HG03159 (cell line): ENCODE data around the gene E4F1.
A peak's percentile ranks its signal among the peaks of the same experiment; 100 is the strongest.
"Not testable (repeated sequence)": the region's sequence is repeated elsewhere in the genome, so short reads cannot be mapped to it uniquely, and the experiment has no call there.

ENCODE experiments used
- ATAC-seq: cut with Tn5 transposase; IDR thresholded peaks from one replicate; pipeline ENCODE4 v1.9.1; 2021; ENCODE audit warnings: mild to moderate bottlenecking, moderate library complexity; ENCODE audit not compliant: unreplicated experiment

E4F1 gene

DNA sequence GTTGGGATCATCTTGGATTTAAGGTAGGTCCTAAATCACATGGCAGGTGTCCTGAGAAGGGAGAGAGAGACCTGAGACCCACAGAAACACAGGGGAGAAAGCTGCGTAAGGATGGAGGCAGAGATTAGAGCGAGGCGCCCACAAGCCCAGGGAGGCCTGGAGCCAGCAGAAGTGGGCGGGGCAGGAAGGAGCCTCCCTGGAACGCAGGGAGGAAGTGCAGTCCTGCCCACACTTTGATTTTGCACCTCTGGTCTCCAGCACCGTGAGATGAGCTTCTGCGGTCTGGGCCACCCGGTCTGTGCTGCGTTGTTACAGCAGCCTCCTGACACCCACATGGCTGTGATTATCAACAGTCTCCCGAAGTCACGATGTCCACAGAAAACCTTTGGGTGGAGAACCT lies 19.2 kb downstream of the E4F1 start:
- no peak for ATAC-seq

GRCh38 chr16:2243031-2243528 lies 19.7 kb downstream of the E4F1 start:
- no peak for ATAC-seq

DNA sequence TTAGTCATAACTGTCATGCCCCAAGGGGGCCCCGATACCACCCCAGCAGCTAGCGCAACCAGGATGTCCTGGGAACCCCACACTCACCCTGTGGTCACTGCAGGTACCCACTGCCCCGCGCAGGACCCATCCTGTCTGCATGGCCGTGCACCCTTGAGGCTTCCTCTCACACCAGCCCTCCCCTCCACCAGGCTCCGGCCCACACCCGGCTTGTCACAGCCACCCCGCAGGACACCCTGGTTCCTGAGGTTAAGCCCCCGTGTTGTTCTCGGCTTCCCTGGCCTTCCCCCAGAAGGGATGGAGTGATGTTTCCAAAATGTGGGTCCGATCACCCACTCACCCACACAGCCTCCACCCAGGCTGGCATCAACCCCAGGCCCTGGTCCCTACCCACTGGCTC lies 20.4 kb downstream of the E4F1 start:
- no peak for ATAC-seq

GRCh38 chr16:2244301-2244700 lies 20.9 kb downstream of the E4F1 start:
- no peak for ATAC-seq

DNA sequence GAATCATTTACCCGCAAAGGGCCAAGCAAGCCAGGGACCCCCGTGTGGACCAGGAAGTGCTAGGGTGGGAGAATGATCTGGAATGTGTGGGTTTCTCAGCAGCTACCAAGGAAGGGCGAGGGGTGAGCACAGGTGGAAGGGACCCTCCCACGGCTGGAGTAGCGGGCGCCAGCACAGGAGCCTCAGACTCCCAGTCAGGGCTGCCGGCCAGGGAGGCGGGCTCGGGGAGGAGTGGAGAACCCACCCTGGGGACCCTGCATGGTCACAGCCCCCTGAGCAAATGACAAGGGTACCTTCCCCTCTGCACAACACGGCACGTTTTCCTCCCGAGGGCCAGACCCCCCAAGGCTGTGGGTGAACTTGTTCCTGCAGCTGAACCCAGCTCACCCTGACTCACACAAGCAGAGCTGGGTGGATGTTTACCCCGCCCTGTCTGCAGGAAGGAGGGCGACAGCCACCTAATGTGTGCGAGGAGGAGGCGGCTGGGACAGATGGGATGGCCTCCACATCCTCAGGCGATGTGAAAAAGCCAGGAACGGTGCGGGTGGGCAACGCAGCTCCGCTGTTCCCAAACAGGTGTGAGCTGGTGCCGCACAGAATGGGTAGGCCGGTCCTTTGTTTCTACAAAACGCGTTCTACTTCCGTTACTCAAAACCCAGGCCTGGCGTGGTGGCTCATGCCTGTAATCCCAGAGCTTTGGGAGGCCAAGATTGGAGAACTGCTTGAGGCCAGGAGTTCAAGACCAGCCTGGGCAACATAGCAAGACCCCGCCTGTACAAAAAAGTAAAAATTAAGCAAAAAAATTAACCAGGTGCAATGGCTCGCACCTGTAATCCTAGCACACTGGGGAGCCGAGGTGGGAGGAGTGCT lies 21.8 kb downstream of the E4F1 start:
- no peak for ATAC-seq

GRCh38 chr16:2246301-2246885 lies 23.0 kb downstream of the E4F1 start:
- no peak for ATAC-seq

DNA sequence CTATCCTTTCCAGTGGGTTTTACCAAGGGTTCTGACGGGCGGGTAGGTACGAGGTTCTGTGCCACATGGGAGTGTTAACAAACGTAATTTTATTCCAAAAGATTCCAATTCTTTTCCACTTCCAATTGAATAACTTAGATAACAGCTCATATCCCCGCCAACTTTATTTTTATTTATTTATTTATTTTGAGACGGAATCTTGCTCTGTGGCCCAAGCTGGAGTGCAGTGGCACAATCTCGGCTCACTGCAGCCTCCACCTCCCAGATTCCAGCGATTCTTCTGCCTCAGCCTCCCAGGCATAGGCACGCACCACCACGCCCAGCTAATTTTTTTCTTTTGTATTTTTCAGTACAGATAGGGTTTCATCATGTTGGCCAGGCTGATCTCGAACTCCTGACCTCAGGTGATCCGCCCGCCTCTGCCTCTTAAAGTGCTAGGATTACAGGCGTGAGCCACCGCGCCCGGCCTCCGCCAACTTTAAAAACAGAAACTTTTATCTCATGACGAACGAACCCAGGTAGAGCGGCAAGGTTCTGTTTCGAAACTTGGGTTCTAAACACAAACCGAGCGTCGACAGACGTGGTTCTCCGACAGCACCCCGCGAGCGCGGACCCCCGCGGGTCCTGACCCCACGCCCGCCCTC lies 27.4 kb downstream of the E4F1 start:
- ATAC-seq: no peak

- peak; percentile 80 for ATAC-seq
Observed at GRCh38 chr16:2251296-2252111, 28.1 kb downstream of the E4F1 start, which contains the start of gene ECI1. Gene ECI1 (minus strand): TSS chr16:2251587. CDS start chr16:2251566, 21 bp downstream.

DNA sequence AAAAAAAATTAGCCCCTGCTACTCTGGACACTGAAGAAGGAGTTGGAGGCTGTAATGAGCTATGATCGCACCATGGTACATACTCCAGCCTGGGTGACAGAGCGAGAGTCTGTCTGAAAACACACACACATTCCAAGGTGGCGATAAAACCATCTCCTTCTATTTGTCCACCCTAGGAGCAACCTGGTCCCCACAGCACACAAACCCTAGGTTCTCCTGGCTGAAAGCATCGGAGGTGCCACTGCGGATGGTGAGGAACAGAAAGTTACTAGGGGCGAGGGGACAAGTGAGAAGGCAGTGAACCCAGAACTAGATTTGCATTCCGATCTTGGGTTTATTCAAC lies 29.4 kb downstream of the E4F1 start:
- ATAC-seq: no peak

- no peak for ATAC-seq
Observed at GRCh38 chr16:2253293-2253692, 29.9 kb downstream of the E4F1 start.

- no peak for ATAC-seq
Observed at GRCh38 chr16:2256531-2257140, 33.2 kb downstream of the E4F1 start.

DNA sequence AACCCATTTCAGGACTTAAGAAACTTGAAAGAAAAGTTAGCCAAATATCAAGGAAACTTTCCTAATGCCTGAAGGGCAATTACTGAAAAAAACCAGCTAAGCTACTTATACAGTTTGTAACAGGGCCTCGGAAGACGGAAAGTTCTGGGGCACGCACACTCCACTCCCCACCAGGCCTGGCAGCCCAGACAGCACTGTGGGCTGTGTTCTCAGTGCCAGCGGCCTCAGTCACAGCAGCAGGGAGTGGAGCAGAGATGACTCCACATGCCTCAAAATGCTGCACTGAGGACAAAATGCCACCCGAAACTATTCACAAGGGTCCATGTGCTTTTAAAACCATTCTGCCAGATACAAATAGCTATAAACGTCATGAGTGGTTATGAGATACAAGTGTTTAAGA lies 34.3 kb downstream of the E4F1 start:
- no peak for ATAC-seq

DNA sequence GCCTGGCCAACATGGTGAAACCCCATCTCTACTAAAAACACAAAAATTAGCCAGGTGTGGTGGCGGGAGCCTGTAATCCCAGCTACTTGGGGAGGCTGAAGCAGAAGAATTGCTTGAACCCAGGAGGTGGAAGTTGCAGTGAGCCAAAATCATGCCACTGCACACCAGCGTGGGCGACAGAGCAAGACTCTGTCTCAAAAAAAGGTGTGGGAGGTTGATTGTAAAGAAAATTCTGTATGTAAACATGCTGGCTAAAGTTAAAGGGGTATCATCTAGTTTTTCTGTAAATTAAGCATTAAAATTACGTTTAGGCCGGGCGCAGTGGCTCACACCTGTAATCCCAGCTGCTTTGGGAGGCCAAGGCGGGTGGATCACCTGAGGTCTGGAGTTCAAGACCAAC lies 35.1 kb downstream of the E4F1 start:
- not testable (repeated sequence) for ATAC-seq

- ATAC-seq: no peak
Observed at GRCh38 chr16:2260250-2260649, 36.9 kb downstream of the E4F1 start.

DNA sequence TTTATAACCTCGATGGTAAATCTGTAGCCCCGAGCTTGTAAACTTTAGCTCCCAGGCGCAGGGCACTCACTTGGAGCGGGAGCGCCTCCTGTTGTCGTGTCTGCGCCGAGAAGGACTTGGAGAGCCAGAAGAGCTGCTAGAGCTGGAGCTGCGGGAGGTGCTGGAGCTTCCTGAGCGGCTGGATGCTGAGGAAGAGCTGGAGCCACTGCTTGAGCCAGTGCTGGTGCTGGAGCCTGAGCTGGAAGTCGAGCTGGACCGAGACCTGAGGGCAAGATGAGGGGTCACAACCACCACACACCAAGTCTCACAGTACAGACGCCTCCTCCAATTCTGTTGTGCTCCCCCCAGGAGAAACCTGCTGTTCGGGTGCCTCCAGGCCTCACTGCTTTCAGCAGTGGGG lies 39.6 kb downstream of the E4F1 start:
- not testable (repeated sequence) for ATAC-seq

DNA sequence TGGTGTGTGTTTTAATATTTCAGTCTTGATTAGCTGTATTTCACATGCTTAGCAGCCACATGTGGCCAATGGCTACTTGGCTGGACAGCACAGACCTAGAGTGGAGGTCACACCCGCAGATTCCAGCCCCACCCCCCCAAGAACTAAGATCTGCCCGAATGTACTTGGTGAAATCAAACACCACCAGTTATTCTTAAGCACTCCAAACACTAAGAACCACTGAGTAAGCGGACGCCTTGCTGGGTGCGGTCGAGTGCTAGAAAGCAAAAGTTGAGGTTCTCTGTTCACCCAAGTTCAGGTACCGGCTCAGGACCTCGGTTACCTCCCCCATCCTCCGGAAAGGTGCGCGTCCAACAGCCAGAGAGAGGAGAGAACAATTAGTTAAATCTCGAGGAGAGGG lies 43.5 kb downstream of the E4F1 start:
- not testable (repeated sequence) for ATAC-seq

DNA sequence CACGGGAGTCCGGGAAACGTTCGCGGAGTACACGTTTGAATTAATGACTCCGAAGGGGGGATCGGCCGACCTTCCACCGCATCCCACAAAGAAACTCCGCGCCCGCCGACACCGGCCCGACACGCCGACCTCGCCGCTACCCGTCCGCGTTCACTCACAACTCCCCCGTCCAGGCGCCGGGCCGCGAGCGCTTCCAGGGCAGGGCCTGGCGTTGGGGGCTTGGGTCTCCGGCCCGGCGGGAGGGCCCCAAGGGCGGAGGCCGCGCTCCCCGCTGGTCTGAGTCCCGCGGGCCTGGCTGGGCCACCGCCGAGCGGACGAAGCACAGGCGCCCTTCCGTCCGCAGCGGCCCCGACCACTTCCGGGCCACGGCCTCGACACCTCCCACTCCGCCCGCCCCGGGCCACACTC lies 44.1 kb downstream of the E4F1 start:
- ATAC-seq: peak; percentile 47

GRCh38 chr16:2267913-2268666 lies 44.7 kb downstream of the E4F1 start, which contains the start of gene RNPS1:
Gene RNPS1 (minus strand): TSS chr16:2268126. CDS start chr16:2264643, 3,483 bp downstream.
- ATAC-seq: peak; percentile 74

- no peak for ATAC-seq
Observed at GRCh38 chr16:2270070-2270462, 46.7 kb downstream of the E4F1 start.
